ENCODE measurements around the gene PARD3. TPM values are rescaled to one million over a fixed set of nuclear protein-coding genes. Genes with fewer than 3 reads are reported as not detected.

The PARD3 gene
- total RNA-seq, 1 donor from 2014 or later, result 26.0 TPM

DNA sequence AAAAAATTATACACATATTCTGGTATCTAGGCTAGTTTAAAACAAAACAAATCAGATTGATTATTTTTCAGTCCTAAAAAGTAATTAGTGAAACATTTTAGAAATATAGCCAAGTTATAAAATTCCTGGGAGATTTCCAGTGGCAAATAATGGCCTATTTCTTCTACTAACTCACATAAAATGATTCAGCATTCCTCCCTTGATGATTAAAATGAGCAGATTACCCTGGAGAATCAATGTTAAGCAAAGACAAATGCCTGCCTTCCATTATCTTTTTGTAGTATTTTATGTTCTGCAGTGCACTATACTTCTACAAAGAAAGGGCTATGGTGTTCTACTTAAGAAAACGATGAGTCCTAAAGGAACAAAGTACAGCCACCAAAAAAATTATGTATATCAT is 53.6 kb downstream of the PARD3 start:
- TF ChIP-seq CTCF (IDR thresholded peaks at IDR 0.05), result no peak
- Mint-ChIP-seq H3K4me3 (ENCODE audit: unreplicated experiment) (no peak overlapping the region), H3K4me1 (ENCODE audit: low read depth) (peaks cover 58% of the 10 kb centered on the region), H3K27ac (ENCODE audit: unreplicated experiment) (no peak overlapping the region), H3K36me3 (ENCODE audit: low read depth) (no peaks in the 10 kb centered on the region), H3K27me3 (ENCODE audit: low read depth) (no peaks in the 10 kb centered on the region), H3K9me3 (ENCODE audit: low read depth) (no peaks in the 10 kb centered on the region)
- no peak for DNase-seq (ENCODE audit: low spot score)

- H3K36me3 Mint-ChIP-seq (ENCODE audit: low read depth), result no peaks in the 10 kb centered on the region
- H3K4me1 Mint-ChIP-seq (ENCODE audit: low read depth), result peaks cover 52% of the 10 kb centered on the region
- DNase-seq (ENCODE audit: low spot score), result no peak
- H3K27me3 Mint-ChIP-seq (ENCODE audit: low read depth), result no peaks in the 10 kb centered on the region
- no peak for TF ChIP-seq CTCF (IDR thresholded peaks at IDR 0.05)
- H3K4me3 Mint-ChIP-seq (ENCODE audit: unreplicated experiment), result no peak overlapping the region
- H3K27ac Mint-ChIP-seq (ENCODE audit: unreplicated experiment), result no peak overlapping the region
- H3K9me3 Mint-ChIP-seq (ENCODE audit: low read depth), result no peaks in the 10 kb centered on the region
Observed at GRCh38 chr10:34760606-34761005, 54.5 kb downstream of the PARD3 start.

GRCh38 chr10:34759837-34760215 is 55.3 kb downstream of the PARD3 start:
- Mint-ChIP-seq H3K36me3 (ENCODE audit: low read depth) (no peaks in the 10 kb centered on the region), H3K4me1 (ENCODE audit: low read depth) (peaks cover 51% of the 10 kb centered on the region), H3K27me3 (ENCODE audit: low read depth) (no peaks in the 10 kb centered on the region), H3K4me3 (ENCODE audit: unreplicated experiment) (no peak overlapping the region), H3K27ac (ENCODE audit: unreplicated experiment) (peak overlapping the region; percentile 9), H3K9me3 (ENCODE audit: low read depth) (no peaks in the 10 kb centered on the region)
- no peak for DNase-seq (ENCODE audit: low spot score)
- TF ChIP-seq CTCF (IDR thresholded peaks at IDR 0.05), result no peak

- H3K4me3 Mint-ChIP-seq (ENCODE audit: unreplicated experiment), result no peak overlapping the region
- peak overlapping the region; percentile 60 for H3K27ac Mint-ChIP-seq (ENCODE audit: unreplicated experiment)
- TF ChIP-seq CTCF (IDR thresholded peaks at IDR 0.05), result no peak
Observed at GRCh38 chr10:34759161-34759836, 55.8 kb downstream of the PARD3 start.

GRCh38 chr10:34758447-34758996 is 56.6 kb downstream of the PARD3 start:
- H3K4me3 Mint-ChIP-seq (ENCODE audit: unreplicated experiment), result peak overlapping the region; percentile 2
- peak overlapping the region; percentile 87 for H3K27ac Mint-ChIP-seq (ENCODE audit: unreplicated experiment)
- no peak for DNase-seq (ENCODE audit: low spot score)

More at GRCh38 chr10:34759161-34759836, 55.8 kb downstream of the PARD3 start:
- no peaks in the 10 kb centered on the region for H3K36me3 Mint-ChIP-seq (ENCODE audit: low read depth)
- no peak for DNase-seq (ENCODE audit: low spot score)
- H3K27me3 Mint-ChIP-seq (ENCODE audit: low read depth), result no peaks in the 10 kb centered on the region
- no peaks in the 10 kb centered on the region for H3K9me3 Mint-ChIP-seq (ENCODE audit: low read depth)
- H3K4me1 Mint-ChIP-seq (ENCODE audit: low read depth), result peaks cover 55% of the 10 kb centered on the region

More at GRCh38 chr10:34758447-34758996, 56.6 kb downstream of the PARD3 start:
- H3K4me1 Mint-ChIP-seq (ENCODE audit: low read depth), result peaks cover 62% of the 10 kb centered on the region
- no peak for TF ChIP-seq CTCF (IDR thresholded peaks at IDR 0.05)
- H3K27me3 Mint-ChIP-seq (ENCODE audit: low read depth), result no peaks in the 10 kb centered on the region
- no peaks in the 10 kb centered on the region for H3K9me3 Mint-ChIP-seq (ENCODE audit: low read depth)
- H3K36me3 Mint-ChIP-seq (ENCODE audit: low read depth), result no peaks in the 10 kb centered on the region

Data from chondrocyte (in vitro differentiated cells).